Amniotic stem cell (primary cell): ENCODE results near the gene SRRM5.
"Not testable (repeated sequence)": the region's sequence is repeated elsewhere in the genome, so short reads cannot be mapped to it uniquely, and the experiment has no call there.

Experiments
- DNase-seq: peaks from one replicate; lab custom pipeline; 2025; lab: John Stamatoyannopoulos, UW

Gene SRRM5

DNA sequence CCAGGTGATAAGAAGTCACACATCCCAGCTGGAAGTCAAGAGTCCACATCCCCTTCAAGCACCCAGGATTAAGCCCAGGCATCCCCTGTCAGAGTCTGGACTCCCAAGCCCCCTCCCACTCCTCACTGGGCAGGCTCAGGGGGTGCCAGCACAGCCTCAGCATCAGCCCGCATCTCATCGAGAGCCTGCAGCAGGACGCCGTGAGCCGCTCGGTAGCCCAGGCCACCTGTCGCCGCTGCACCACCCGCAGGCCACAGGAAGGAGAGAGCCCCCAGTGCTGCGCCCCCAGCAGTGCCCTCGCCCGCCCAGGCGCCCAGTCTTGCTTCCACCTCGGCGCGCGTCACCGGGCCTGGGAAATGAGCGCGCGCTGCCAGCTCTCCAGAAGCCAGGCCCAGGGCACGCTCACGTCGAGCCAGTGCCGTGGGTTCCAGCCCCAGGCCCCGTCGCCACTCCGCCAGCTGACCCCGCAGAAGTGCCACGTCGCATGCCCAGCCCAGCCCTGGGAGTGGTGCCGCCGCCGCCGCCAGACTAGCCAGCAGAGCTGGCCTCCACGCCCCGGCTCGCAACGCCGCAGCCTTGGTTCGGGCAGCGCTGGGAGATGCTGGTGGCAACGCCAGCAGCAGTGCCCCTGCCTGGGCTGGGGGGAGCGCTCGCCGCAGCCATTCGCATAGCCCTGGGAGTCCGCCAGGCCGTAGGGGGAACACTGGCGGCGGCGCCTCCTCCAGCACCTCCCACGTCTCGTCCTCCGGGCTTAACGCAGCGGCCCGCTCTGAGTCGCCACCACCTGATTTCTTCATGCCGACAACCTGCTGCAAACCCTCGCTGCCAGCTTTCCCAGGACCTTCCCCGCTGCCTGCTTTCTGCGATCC, 19.8 kb upstream of the SRRM5 start:
- no peak for DNase-seq

GRCh38 chr19:43592800-43593350, 19.0 kb upstream of the SRRM5 start:
- no peak for DNase-seq

DNA sequence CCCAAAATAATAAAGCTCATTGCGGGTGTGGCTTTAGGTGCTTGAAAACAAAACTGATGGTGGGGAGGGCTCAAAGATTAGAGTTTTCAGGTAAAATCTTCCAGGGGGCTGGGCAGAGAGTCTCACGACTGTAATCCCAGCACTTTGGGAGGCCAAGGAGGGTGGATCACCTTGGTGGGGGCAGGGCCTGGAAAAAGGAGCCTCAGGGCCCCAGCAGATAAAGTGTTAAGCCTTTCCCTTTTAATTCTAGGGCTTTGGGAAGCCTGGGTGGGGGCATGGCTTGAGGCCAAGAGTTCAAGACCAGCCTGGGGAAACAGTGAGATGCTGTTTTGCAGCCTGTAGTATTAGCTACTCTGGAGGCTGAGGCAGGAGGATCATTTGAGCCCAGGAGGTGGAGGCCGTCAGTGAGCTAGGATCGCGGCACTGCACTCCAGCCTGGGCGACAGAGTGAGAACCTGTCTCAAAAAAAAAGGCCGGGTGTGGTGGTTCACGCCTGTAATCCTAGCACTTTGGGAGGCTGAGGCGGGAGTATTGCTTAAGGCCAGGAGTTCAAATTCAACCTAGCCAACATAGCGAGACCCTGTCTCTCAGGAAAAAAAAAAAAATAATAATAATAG, 17.7 kb upstream of the SRRM5 start:
- DNase-seq: no peak

DNA sequence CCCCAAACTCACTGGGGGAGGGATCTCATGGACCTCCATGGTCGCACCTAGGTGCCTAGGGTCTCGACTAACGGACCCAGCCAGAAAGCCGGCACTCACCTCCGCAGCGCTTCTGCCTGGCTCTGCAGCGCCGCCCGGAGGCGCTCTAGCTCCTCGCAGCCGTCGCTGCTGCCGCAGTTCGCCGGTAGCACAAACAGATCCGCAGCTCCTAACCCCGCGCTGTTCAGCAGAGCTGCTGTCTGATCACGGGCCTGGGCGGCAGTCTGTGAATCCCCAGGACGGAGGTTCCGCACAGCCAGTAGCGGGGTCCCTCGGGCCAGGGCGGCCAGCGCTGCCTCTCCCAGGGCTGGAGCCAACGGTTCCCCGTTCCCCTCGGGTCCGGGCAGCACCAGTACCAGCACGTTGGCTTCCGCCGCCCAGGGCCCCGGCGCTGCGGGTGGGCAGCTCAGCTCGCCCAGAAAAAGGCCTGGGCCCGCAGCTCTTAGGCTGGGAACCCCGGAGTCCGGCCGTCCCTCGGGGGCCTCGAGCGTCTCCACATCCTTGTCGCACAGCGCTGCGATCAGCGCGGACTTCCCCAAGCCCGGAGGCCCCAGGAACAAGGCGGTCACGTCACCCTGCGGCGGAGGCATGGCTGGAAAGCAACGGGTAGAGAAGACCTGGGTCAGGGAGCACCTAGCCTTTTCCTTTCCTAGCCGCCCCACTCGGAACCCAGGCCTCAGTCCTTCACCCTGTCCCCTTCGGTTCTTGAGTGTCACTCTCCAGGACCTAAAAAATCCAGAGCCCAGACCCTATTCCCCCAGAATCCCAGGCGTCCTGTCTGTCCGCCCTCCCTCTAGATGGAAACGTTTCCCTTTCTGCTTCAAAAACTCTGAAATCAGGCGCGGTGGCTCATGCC, 16.9 kb upstream of the SRRM5 start:
- peak; percentile 32 for DNase-seq

DNA sequence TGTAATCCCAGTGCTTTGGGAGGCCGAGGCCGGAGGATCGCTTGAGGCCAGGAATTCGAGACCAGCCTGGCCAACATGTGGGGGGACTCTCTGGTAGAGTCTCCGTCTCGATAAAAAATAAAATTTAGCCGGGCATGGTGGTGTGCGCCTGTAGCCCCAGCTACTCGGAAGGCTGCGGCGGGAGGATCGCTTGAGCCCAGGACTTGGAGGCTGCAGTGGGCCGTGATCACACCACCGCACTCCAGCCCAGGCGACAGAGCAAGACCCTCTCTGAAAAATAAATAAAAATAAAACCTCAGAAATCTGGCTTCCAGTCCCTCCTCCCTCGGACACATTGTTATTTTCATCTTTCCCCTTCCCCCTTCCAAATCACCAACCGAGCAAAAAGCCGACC, 16.3 kb upstream of the SRRM5 start:
- no peak for DNase-seq

DNA sequence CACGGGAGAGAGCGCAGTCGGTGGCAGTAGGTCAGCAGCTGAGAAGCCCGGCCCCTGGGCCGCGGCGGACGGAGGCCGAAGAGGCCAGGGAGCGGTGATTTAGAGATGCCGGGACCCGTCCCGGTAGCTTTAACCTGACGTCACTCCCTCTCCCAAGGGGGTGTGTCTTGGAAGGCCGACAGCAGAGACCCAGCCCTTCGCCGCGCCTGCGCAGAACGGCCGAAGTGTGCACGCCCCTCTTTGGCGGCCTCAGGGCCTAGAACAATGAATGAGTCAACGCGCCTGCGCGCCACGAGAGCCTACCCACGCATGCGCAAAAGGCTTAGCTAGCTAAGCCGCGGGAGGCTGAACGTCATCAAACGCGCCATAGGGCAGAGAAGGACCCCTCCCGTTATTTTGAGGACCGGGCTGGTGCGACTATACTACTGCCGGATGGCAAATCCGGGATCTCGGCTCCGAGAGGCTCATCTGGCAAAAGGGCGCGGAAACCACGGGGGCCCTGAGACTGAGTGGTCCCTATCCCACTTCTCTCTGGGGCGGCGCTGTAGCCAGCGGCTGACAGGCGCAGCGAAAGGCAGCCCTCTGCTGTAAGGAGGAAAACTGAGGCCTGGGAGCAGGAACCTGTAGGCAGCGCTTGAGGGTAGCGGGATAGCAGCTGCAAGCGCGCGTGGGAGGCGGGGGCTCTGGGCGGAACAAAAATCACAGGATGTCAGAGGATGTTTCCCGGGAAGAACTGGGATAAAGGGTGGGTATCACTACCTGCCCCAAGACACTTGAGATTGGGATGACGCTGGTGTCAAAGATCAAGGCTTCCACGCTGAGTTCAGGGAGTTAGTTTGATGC, 15.7 kb upstream of the SRRM5 start, which contains the start of the genes IRGQ and ZNF576:
Gene IRGQ (minus strand): TSS at position 136 of the 843 bp plus-strand sequence. CDS start 796 bp downstream, outside the sequence.
Gene ZNF576 (plus strand): TSS at position 597 of the 843 bp plus-strand sequence. CDS start 514 bp downstream, outside the sequence.
- peak; percentile 98 for DNase-seq

DNA sequence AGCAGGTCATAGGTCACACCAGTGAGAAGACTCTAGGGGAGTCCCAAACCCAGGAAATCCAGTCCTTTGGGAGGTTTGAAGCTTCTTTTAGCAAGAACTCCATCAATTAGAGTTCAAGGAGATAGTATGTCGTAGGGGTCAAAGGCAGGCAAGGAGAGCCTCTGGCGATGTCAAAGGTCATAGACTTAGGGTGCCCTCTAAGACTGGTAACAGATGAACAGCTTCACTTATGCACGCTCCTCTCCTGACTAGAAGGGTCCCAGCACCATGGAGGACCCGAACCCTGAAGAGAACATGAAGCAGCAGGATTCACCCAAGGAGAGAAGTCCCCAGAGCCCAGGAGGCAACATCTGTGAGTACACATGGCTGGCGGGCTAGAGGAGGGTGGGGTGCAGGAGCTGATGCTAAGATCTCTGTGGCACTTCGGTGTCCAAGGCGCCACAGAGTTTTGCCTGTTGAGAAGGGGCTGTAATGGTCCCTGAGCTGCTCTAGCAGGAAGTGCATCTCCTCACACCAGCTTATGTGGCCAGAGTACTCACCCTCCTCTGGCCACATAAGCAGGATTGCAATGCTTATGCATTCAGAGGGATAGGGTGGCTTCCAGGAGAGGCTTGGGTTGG, 14.9 kb upstream of the SRRM5 start:
- DNase-seq: no peak

- DNase-seq: no peak
Measured at GRCh38 chr19:43597876-43598275, 14.0 kb upstream of the SRRM5 start.

DNA sequence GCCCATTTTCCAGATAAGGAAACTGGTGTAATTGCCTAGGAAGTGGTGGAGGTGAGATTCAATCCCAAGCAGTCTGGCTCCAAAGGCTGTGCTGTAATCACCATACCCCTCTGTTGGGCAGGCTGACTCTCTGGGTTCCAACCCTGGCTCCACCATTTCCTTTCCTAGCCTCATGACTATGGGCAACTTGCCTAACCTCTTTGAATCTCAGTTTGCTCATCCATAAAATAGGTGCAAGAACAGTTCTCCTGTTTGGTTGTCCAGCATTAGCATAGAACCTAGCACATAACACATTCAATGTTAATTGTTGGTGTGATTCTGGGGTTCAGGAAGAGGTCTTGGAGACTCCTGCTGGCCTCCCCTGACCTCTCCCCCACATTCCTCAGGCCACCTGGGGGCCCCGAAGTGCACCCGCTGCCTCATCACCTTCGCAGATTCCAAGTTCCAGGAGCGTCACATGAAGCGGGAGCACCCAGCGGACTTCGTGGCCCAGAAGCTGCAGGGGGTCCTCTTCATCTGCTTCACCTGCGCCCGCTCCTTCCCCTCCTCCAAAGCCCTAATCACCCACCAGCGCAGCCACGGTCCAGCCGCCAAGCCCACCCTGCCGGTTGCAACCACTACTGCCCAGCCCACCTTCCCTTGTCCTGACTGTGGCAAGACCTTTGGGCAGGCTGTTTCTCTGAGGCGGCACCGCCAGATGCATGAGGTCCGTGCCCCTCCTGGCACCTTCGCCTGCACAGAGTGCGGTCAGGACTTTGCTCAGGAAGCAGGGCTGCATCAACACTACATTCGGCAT, 13.2 kb upstream of the SRRM5 start:
- no peak for DNase-seq

DNA sequence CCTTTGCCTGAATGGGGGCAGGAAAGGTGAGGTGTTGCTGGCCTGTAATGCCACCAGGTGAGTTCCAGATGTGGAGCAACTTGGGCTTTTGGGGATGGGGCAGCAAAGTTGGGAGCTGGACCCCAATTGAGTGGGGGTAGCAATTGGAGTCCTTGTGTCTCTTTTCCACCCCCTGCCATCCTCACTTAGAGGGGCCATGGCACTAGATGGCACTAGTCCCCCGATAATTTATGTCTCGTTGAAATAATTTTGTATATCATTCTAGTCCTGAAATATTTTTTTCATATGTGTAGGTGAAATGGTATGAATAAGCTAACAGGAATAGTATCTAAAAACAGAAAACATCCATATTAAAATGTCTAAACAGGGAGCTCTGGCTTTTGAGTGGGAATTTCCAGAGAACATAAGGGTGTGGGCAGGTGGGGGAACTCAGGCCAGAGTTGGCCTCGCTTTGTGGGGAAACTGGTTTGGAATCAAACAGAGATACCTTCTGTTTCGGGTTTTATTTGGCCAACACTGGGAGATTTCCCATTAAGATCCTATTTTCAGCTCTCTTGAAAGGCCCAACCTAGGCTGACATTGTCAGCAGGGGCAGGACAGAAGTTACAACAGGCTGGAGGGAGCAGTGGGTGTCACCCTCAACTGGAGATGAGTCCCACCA, 12.1 kb upstream of the SRRM5 start:
- DNase-seq: no peak

- DNase-seq: not testable (repeated sequence)
Measured at GRCh38 chr19:43600326-43600725, 11.6 kb upstream of the SRRM5 start.

DNA sequence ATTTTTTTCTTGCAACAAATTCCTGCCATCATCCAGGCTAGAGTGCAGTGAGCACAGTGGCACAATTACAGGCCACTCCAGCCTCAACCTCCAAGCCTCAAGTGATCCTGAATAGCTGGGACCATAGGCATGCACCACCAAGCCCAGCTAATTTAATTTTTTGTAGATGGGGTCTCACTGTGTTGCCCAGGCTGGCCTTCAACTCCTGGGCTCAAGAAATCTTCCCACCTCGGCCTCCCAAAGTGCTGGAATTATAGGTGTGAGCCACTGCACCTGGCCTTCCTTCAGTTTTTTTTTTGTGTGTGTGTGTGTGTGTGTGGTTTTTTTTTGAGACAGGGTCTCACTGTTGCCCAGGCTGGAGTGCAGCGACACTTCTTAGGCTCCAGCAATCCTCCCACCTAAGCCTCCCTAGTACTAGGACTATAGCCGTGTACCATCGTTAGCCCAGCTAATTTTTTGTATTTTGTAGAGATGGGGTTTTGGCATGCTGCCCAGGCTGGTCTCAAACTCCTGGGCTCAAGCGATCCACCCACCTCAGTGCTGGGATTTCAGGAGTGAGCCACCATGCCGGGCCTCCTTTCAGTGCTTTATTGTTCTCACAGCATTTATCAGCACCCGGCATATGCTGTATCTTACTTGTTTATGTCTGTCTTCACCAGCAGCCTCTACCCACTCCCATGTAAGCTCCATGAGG, 5.9 kb upstream of the SRRM5 start:
- DNase-seq: no peak

DNA sequence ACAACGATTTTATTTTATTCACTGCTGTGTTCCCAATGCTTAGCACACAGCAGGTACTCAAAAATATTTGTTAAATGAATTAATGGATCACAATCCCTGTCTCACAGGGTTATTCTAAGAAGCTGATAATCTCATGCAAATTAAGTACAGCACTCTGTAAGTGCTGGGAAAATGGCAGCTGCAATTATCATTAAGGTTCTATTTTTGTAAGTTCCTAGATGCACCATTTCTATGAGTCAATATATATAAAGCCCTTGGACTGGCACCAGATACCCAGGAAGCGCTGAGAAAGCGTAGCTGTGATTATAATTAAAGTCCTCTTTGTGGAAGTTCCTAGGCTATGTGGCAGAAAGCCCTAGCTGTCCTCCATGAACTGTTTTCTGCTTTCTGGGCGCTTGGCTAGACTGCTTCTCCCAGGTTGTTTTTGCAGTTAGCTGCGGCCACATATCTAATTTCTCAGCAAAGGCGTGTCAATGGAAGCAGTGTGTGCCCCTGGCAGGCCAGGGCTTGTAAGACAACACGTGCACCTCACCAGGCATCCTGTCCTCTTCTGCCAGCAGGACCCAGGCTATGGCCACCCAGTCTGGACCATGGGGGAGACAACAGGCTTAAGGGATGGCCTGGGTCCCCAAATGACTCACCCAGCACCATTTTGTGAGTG, 5.2 kb upstream of the SRRM5 start:
- no peak for DNase-seq

DNA sequence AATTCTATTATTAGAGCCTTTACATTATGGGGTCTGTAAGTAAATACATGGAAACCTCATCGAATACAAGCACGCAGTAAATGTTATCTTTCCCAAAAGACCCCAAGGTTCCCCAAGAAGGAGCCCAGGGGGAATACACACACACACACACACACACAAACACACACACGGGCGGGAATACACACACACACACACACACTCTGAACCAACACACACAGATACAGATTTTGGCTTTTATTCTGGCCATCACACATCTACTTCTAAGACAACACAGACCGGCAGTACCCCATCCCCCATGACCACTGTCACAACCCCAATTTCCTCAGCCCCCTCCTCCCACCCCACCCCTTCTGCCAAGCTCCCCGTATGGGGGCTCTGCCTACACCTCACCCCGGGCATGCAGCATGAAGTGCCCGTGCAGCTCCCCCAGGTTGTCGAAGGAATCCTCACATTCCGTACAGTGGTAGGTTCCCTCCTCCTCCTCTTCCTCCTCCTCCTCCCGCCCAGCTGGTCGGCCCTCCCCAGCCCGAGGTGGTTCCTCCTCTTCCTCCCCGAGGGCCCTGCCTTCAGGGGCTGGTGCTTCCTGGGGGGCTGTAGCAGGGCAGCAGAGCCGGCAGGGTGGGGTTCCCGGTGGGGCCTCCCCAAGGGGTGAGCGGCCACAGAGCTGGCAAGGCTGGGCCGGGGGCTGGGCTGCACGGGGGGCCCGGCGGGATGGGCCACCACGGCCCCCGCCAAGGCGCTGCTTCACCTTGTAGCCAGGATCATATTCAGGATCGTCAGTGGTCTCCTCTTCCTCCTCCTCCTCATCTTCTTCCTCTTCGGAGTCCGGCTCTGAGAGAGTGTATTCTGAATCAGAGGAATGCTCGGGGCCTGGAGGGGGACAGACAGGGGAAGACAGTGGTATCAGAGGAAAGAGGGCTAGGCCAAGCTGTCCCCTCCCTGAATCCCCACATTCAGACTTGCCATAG, 4.4 kb upstream of the SRRM5 start:
- DNase-seq: no peak

GRCh38 chr19:43609872-43610271, 2.0 kb upstream of the SRRM5 start:
- DNase-seq: no peak

DNA sequence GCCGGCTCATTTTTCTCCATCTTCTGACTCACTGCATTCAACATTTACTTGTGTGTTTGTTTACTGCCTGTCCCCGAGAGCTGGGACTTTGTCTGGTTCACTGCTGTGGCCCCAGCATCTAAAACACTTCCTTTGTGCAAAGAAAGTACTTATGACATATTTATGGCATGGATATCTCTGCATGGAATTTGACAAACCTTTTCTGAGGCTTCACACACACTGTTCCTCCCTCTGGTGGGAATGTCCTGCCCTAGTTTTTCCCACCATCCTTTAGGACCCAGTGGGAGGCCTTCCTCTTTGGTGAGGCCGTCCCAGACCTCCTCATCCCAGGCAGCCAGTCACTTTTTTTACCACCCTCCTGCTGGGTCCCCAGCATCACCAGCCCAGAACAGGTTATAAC, 1.4 kb upstream of the SRRM5 start:
- no peak for DNase-seq

DNA sequence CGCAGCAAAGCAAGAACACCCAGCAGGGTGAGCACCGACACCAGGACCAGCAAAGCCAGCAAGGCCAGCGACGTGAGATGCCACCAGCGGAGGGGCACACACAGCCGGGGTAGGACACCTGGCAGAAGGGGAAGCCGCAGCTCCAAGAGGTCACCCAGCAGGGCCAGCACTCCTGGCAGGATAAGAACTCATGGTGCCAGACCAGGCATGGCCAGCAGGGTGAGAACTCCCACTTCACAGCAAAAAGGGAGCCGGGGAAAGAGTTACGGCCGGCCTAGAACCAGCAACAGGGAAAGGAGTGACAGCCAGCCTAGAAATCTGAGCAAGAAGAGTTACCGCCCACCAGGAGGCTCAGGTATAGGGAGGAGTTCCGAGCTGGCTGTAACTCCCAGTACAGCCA, 486 bp downstream of the SRRM5 start:
- DNase-seq: no peak
